K562 (cell line): ENCODE measurements around the gene AMIGO1. TPM values are rescaled to one million over a fixed set of nuclear protein-coding genes. Genes with fewer than 3 reads are reported as not detected.

ENCODE experiments used
- HMG20A ChIP-seq: fragments of 450-650 bp; formaldehyde crosslinking; conservative IDR thresholded peaks from 2 replicates; pipeline ENCODE4 v1.4.0; 2020; ENCODE audit warnings: mild to moderate bottlenecking, mixed read lengths
- KAT8 ChIP-seq: fragments of 450-650 bp; IDR thresholded peaks from 2 replicates; pipeline ENCODE4 v1.6.1; 2016; ENCODE audit warnings: low read depth, mild to moderate bottlenecking
- MTF1 ChIP-seq: fragments of 250-450 bp; sonication (Bioruptor Pico); IDR thresholded peaks from 2 replicates; pipeline ENCODE4 v1.9.0; 2021; ENCODE audit warnings: moderate library complexity, mild to moderate bottlenecking, inconsistent platforms, borderline replicate concordance
- SIX5 ChIP-seq, 2 experiments: IDR thresholded peaks; 2 replicates each; pipeline ENCODE4 v1.6.1; 2011; ENCODE audit warnings: low read length in 2 of 2, borderline replicate concordance in 1 of 2, low read depth in 1 of 2, mild to moderate bottlenecking in 1 of 2, moderate library complexity in 1 of 2; ENCODE audit not compliant: insufficient read depth in 1 of 2
- SMARCA4 ChIP-seq: fragments of 450-650 bp; IDR thresholded peaks from 2 replicates; pipeline ENCODE4 v1.6.1; 2016
- ZKSCAN3 ChIP-seq: fragments of 250-450 bp; sonication (Bioruptor Pico); IDR thresholded peaks from 2 replicates; pipeline ENCODE4 v1.4.0; 2020
- polyA plus RNA-seq, 8 experiments: library from polyadenylated mRNA; depleted of rRNA in 4 of 8; stranded (reverse) in 5 of 8; unstranded in 3 of 8; fragments of >200 nt; fragmentation: Nextera tagmentation in 2 of 8; fragmentation: Illumina TruSeq in 1 of 8; extraction: Ambion mirVana in 2 of 8; extraction: Trizol in 1 of 8; gene quantifications; 2 replicates each; pipeline versions ENCODE4 v1.2.1 to v1.2.3, GENCODE V29; 2011 to 2014; ENCODE audit warnings: inconsistent platforms in 1 of 8, missing spikeins in 1 of 8
- total RNA-seq, 7 experiments: library from RNA; depleted of rRNA in 6 of 7; stranded (reverse); fragments of >200 nt in 6 of 7; fragmentation: Illumina TruSeq in 2 of 7; extraction: Trizol in 2 of 7; gene quantifications; 2 replicates each; pipeline versions ENCODE4 v1.2.1 to v1.2.3, GENCODE V29; 2011 to 2021; ENCODE audit warnings: low replicate concordance in 1 of 7
- TF ChIP-seq, protein P1 (sequence below): fragments of 450-650 bp; IDR thresholded peaks from 2 replicates; pipeline ENCODE4 v1.6.1; 2016; ENCODE audit warnings: low read depth
- TF ChIP-seq, protein P2 (sequence below), 2 experiments: fragments of 450-650 bp; IDR thresholded peaks; 2 replicates each; pipeline ENCODE4 v1.6.1; 2016
- TF ChIP-seq, protein P3 (sequence below), 2 experiments: fragments of 150-350 bp in 1 of 2; IDR thresholded peaks; 2 replicates each; pipeline ENCODE4 v1.6.1; 2012 to 2016; ENCODE audit warnings: low read depth in 2 of 2, low read length in 2 of 2, mild to moderate bottlenecking in 1 of 2, moderate library complexity in 1 of 2
- TF ChIP-seq, protein P4 (sequence below): sonication (generic); formaldehyde crosslinking; IDR thresholded peaks from 2 replicates; pipeline ENCODE4 v1.8.1; 2023; ENCODE audit warnings: mild to moderate bottlenecking, missing genetic modification reagents, moderate library complexity

Gene AMIGO1
- total and polyA plus RNA-seq, 9 of the 15 experiments (the other 6 are each of a cell fraction or from before 2014, with no cell fraction given), result 0.24 to 1.0 (median 0.54) TPM

DNA sequence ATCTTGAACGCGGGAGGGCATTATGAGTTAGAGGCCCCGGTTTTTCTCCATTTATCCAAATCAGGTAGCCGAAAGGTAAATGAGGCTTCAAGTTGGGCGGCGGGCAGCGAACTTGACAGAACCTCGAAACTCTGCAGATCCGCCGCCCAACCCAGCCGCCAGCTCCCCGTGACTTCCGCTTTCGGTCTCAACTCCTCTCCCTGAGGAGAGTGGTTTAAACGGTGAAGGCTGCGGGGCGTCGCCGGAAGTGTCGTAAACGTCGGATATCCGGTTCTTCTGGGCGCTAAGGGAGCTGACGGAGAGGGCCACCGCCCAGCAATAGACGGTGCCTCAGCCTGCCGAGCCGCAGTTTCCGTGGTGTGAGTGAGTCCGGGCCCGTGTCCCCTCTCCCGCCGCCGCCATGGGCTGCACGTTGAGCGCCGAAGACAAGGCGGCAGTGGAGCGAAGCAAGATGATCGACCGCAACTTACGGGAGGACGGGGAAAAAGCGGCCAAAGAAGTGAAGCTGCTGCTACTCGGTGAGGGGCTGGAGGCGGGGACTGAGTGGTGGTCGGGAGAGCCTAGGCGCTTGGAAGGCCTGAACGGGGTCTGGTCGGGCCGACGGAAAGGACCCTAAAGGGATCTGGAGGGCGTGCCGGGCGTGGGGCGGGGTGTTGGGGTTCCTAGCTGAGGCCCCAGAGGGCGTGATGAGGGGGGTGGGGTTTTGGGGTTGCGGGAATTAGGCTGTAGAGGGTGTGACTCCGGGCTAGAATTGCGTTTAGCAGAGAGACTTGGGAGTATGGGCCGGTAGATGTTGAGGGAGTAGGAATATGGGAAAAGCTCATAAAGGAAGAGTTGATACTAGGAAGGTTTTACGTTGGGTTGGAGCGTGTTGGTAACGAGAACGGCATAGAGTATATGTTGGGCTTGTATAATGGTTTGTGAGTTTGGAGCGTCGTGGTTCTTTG lies 39.1 kb upstream of the AMIGO1 start, which contains the start of gene GNAI3 (continued):
- TF ChIP-seq, protein P1, sequence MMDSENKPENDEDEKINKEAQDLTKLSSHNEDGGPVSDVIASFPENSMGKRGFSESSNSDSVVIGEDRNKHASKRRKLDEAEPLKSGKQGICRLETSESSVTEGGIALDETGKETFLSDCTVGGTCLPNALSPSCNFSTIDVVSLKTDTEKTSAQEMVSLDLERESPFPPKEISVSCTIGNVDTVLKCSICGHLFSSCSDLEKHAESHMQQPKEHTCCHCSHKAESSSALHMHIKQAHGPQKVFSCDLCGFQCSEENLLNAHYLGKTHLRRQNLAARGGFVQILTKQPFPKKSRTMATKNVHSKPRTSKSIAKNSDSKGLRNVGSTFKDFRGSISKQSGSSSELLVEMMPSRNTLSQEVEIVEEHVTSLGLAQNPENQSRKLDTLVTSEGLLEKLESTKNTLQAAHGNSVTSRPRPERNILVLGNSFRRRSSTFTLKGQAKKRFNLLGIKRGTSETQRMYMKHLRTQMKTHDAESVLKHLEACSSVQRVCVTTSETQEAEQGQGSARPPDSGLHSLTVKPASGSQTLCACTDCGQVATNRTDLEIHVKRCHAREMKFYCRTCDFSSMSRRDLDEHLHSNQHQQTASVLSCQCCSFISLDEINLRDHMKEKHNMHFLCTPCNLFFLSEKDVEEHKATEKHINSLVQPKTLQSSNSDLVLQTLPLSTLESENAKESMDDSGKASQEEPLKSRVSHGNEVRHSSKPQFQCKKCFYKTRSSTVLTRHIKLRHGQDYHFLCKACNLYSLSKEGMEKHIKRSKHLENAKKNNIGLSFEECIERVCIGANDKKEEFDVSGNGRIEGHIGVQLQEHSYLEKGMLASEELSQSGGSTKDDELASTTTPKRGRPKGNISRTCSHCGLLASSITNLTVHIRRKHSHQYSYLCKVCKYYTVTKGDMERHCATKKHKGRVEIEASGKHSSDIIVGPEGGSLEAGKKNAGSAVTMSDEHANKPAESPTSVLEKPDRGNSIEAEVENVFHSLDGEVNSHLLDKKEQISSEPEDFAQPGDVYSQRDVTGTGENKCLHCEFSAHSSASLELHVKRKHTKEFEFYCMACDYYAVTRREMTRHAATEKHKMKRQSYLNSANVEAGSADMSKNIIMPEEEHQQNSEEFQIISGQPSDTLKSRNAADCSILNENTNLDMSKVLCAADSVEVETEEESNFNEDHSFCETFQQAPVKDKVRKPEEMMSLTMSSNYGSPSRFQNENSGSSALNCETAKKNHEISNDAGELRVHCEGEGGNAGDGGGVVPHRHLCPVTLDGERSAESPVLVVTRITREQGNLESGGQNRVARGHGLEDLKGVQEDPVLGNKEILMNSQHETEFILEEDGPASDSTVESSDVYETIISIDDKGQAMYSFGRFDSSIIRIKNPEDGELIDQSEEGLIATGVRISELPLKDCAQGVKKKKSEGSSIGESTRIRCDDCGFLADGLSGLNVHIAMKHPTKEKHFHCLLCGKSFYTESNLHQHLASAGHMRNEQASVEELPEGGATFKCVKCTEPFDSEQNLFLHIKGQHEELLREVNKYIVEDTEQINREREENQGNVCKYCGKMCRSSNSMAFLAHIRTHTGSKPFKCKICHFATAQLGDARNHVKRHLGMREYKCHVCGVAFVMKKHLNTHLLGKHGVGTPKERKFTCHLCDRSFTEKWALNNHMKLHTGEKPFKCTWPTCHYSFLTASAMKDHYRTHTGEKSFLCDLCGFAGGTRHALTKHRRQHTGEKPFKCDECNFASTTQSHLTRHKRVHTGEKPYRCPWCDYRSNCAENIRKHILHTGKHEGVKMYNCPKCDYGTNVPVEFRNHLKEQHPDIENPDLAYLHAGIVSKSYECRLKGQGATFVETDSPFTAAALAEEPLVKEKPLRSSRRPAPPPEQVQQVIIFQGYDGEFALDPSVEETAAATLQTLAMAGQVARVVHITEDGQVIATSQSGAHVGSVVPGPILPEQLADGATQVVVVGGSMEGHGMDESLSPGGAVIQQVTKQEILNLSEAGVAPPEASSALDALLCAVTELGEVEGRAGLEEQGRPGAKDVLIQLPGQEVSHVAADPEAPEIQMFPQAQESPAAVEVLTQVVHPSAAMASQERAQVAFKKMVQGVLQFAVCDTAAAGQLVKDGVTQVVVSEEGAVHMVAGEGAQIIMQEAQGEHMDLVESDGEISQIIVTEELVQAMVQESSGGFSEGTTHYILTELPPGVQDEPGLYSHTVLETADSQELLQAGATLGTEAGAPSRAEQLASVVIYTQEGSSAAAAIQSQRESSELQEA, result no peak
- 0 out of 2 replicates have a peak, but pooled peaks have one; percentile 26 for TF ChIP-seq SMARCA4
- no peak for TF ChIP-seq SIX5 (IDR thresholded peaks at IDR 0.05; ENCODE audit: borderline replicate concordance in 1 of 2, insufficient read depth in 1 of 2, low read depth in 1 of 2, low read length in 2 of 2)
- TF ChIP-seq, protein P2, sequence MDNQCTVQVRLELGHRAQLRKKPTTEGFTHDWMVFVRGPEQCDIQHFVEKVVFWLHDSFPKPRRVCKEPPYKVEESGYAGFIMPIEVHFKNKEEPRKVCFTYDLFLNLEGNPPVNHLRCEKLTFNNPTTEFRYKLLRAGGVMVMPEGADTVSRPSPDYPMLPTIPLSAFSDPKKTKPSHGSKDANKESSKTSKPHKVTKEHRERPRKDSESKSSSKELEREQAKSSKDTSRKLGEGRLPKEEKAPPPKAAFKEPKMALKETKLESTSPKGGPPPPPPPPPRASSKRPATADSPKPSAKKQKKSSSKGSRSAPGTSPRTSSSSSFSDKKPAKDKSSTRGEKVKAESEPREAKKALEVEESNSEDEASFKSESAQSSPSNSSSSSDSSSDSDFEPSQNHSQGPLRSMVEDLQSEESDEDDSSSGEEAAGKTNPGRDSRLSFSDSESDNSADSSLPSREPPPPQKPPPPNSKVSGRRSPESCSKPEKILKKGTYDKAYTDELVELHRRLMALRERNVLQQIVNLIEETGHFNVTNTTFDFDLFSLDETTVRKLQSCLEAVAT (IDR thresholded peaks at IDR 0.05), result peak; percentile 9 to 73; a peak in 1 of 4 replicates
- TF ChIP-seq, protein P3, sequence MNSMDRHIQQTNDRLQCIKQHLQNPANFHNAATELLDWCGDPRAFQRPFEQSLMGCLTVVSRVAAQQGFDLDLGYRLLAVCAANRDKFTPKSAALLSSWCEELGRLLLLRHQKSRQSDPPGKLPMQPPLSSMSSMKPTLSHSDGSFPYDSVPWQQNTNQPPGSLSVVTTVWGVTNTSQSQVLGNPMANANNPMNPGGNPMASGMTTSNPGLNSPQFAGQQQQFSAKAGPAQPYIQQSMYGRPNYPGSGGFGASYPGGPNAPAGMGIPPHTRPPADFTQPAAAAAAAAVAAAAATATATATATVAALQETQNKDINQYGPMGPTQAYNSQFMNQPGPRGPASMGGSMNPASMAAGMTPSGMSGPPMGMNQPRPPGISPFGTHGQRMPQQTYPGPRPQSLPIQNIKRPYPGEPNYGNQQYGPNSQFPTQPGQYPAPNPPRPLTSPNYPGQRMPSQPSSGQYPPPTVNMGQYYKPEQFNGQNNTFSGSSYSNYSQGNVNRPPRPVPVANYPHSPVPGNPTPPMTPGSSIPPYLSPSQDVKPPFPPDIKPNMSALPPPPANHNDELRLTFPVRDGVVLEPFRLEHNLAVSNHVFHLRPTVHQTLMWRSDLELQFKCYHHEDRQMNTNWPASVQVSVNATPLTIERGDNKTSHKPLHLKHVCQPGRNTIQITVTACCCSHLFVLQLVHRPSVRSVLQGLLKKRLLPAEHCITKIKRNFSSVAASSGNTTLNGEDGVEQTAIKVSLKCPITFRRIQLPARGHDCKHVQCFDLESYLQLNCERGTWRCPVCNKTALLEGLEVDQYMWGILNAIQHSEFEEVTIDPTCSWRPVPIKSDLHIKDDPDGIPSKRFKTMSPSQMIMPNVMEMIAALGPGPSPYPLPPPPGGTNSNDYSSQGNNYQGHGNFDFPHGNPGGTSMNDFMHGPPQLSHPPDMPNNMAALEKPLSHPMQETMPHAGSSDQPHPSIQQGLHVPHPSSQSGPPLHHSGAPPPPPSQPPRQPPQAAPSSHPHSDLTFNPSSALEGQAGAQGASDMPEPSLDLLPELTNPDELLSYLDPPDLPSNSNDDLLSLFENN (IDR thresholded peaks at IDR 0.05; ENCODE audit: low read depth in 2 of 2, low read length in 2 of 2), result peak in 1 of 2 experiments; percentile 66; a peak in 2 of 4 replicates
- no peak for TF ChIP-seq ZKSCAN3 (CRISPR knock-in tag)
- TF ChIP-seq HMG20A (CRISPR knock-in tag), result no peak
- TF ChIP-seq KAT8, result no peak
- no peak for TF ChIP-seq MTF1 (CRISPR knock-in tag)
- TF ChIP-seq, protein P4, sequence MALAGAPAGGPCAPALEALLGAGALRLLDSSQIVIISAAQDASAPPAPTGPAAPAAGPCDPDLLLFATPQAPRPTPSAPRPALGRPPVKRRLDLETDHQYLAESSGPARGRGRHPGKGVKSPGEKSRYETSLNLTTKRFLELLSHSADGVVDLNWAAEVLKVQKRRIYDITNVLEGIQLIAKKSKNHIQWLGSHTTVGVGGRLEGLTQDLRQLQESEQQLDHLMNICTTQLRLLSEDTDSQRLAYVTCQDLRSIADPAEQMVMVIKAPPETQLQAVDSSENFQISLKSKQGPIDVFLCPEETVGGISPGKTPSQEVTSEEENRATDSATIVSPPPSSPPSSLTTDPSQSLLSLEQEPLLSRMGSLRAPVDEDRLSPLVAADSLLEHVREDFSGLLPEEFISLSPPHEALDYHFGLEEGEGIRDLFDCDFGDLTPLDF (CRISPR knock-in tag), result peak; percentile 71; the same call in 1 of the 2 replicates
